ACHN (cell line): ENCODE data around the gene ENAH.

ENCODE experiments used
- DNase-seq: peaks from one replicate; pipeline ENCODE4 v3.0.0-alpha.2; 2015
- in situ Hi-C: cut with HindIII; loops from 2 replicates; pipeline ENCODE4 v1.10.0; 2017; ENCODE audit warnings: low sequenced_read_pairs, low pct_ligation_motif_present, low pct_unique_long_range_greater_than_20kb

The ENAH gene

GRCh38 chr1:225493591-225494246 is 159.2 kb downstream of the ENAH start:
- no peak for DNase-seq
- in situ Hi-C loops = loop anchor here (25.0 kb wide), 2 partner anchors 294 to 494 kb away; partner anchors contain the start of genes SDE2 and SRP9

DNA sequence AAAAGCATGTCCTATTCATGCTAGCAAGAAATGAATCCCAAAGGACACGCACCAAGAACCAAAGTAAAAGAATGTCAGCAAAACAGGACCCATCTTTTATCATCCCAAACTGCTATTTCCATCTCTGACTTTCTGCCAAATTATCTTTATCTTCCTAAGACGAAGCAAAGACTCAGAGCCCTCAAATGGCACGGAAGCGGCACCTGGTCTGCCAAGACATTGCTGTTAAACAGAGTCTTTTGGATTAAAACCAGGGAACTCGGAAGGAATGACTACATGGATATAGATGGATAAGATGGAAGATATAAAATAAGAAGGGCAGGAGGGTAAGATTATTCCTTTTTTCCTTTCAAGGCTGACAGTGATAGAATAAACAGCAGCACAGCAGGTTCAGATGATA is 164.2 kb downstream of the ENAH start:
- in situ Hi-C loops = loop anchor here (25.0 kb wide), 2 partner anchors 299 to 499 kb away; partner anchors contain the start of genes SDE2 and SRP9
- DNase-seq = no peak

DNA sequence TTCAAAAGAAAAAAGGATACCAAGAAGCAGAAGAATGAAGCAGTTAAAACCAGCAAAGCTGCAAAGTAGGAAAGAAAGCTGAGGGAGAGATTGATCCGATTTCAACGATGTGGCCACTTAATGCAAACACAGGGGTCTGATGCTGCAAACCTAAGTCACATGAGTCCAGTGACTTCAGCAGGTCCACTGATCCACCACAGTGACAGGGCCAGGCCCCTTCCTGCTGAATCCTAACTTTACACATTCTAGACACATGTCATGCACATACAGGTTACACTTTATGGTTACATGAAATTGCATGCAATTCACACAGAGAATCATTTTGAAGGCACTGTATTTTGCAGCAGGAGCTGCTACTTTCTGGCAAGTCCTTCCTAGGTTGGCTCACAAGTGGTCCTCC is 166.1 kb downstream of the ENAH start:
- in situ Hi-C loops = loop anchor here (25.0 kb wide), 2 partner anchors 300 to 500 kb away; partner anchors contain the start of genes SDE2 and SRP9
- no peak for DNase-seq

GRCh38 chr1:225485991-225486530 is 166.9 kb downstream of the ENAH start:
- in situ Hi-C loops = loop anchor here (25.0 kb wide), 2 partner anchors 301 to 501 kb away; partner anchors contain the start of genes SDE2 and SRP9
- no peak for DNase-seq

- DNase-seq = no peak
- in situ Hi-C loops = loop anchor here (25.0 kb wide), 2 partner anchors 302 to 502 kb away; partner anchors contain the start of genes SDE2 and SRP9
These were observed 167.7 kb downstream of the ENAH start for GRCh38 chr1:225485226-225485625.

- DNase-seq = no peak
- in situ Hi-C loops = loop anchor here (25.0 kb wide), 2 partner anchors 303 to 503 kb away; partner anchors contain the start of genes SDE2 and SRP9
These were observed 168.2 kb downstream of the ENAH start for GRCh38 chr1:225484657-225485214.

DNA sequence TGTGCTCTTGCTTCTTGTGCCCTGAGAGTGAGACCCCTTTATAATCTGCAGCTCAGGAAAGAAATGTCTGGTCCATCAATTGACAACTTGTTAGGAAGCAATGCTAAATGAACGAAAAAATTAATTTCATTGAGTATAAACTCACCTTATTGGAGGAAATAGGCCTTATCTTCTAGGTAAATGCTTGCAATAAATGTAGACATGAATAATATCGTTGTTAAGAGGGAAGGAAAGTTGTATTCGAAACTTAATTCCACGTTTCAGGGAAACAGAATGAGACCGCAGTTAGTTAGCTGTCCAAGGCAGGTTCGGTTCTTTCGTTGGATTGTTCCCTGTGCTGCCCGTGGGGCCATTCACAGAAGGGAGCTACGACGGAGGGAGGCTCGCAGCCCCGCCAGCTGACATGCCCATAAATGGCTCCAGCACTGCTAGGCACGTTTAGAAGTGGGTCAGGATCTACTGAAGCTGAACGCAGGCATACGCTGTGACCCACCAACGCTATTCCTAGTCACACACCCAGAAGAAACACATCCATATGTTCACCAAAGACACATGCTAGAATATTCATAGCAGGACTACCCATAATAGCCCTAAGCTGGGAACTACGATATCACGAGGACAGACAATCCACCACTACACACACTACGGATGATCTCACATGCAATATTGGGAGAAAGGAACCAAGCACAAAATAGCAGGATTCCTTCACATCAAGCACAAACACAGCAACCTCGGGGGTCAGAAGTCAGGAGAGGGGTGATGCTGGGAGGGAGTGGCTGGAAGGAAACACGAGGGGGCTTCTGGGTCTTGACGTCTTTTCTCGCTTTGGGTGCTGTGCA is 168.9 kb downstream of the ENAH start:
- in situ Hi-C loops = loop anchor here (25.0 kb wide), 2 partner anchors 303 to 503 kb away; partner anchors contain the start of genes SDE2 and SRP9
- no peak for DNase-seq

GRCh38 chr1:225482421-225482950 is 170.4 kb downstream of the ENAH start:
- peak; percentile 22 for DNase-seq

GRCh38 chr1:225481738-225482137 is 171.2 kb downstream of the ENAH start:
- in situ Hi-C loops = loop anchor here (25.0 kb wide), 2 partner anchors 306 to 506 kb away; partner anchors contain the start of genes SDE2 and SRP9
- DNase-seq = no peak

More at GRCh38 chr1:225482421-225482950, 170.4 kb downstream of the ENAH start:
- in situ Hi-C loops = loop anchor here (25.0 kb wide), 2 partner anchors 305 to 505 kb away; partner anchors contain the start of genes SDE2 and SRP9

- DNase-seq = peak; percentile 57
- in situ Hi-C loops = loop anchor here (25.0 kb wide), 2 partner anchors 306 to 506 kb away; partner anchors contain the start of genes SDE2 and SRP9
These were observed 172.0 kb downstream of the ENAH start for GRCh38 chr1:225480825-225481434.

- in situ Hi-C loops = loop anchor here (25.0 kb wide), 2 partner anchors 307 to 507 kb away; partner anchors contain the start of genes SDE2 and SRP9
- DNase-seq = no peak
These were observed 172.8 kb downstream of the ENAH start for GRCh38 chr1:225479996-225480720.

- in situ Hi-C loops = loop anchor here (25.0 kb wide), 2 partner anchors 308 to 508 kb away; partner anchors contain the start of genes SDE2 and SRP9
- no peak for DNase-seq
These were observed 173.6 kb downstream of the ENAH start for GRCh38 chr1:225479341-225479740.

DNA sequence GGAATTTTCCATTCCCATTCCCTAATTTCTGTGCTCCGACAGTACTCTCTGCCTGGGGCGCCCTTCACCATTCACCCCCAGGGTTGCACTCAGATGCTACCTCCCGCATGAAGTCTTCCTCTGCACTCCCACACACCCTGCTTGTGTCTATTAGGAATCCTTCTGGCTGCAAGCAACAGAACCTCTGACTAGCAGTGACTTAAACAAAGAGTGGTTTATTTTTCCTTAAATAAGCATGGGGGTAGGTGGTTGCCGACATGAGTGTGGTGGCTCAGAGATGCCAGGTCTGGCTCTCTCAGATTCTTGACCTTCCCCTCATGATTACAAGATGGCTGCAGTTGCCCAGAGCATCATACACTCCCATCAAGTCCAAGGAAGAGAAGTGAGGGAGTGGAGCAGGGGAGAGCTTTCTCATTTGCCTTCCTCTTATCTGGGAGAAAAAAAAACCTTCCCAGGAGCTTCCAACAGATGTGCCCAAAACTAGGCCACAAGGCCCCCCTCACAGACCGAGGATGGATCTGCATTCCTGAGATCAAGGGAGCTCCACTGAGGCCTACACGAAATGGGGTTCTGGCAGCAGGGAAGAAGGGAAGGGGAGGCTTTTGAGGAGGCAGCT is 175.5 kb downstream of the ENAH start:
- DNase-seq = no peak
- in situ Hi-C loops = loop anchor here (25.0 kb wide), 2 partner anchors 310 to 510 kb away; partner anchors contain the start of genes SDE2 and SRP9

GRCh38 chr1:225476538-225476988 is 176.4 kb downstream of the ENAH start:
- no peak for DNase-seq
- in situ Hi-C loops = loop anchor here (25.0 kb wide), 2 partner anchors 311 to 511 kb away; partner anchors contain the start of genes SDE2 and SRP9

- no peak for DNase-seq
- in situ Hi-C loops = loop anchor here (25.0 kb wide), 2 partner anchors 311 to 511 kb away; partner anchors contain the start of genes SDE2 and SRP9
These were observed 176.8 kb downstream of the ENAH start for GRCh38 chr1:225476100-225476511.
